AG04449 (cell line): ENCODE results near the gene BHLHA15.

Experiments used
- CTCF ChIA-PET: fragments of 350-600 bp; formaldehyde crosslinking; extraction: SDS; loops from one replicate; lab custom pipeline; 2021; ENCODE audit warnings: antibody characterized with exemption; lab: Yijun Ruan, JAX
- POLR2A ChIA-PET: fragments of 400-600, 350-600 bp; formaldehyde crosslinking; extraction: SDS; loops from one replicate; lab custom pipeline; 2020; ENCODE audit warnings: antibody characterized with exemption, inconsistent platforms; lab: Yijun Ruan, JAX
- DNase-seq: peaks from one replicate; pipeline ENCODE4 v3.0.0-alpha.2; 2010; ENCODE audit warnings: low read depth, low spot score
- H3K4me3 ChIP-seq: 2 replicates; pipeline ENCODE4 v1.5.1; 2011; ENCODE audit warnings: low read depth, mild to moderate bottlenecking, control low read depth, low read length
- CTCF ChIP-seq: IDR thresholded peaks from one replicate; pipeline ENCODE4 v1.5.1; 2011; ENCODE audit warnings: mild to moderate bottlenecking, moderate library complexity, low read length, control low read depth, inconsistent platforms; ENCODE audit not compliant: insufficient read depth; ENCODE audit errors: missing control alignments

The BHLHA15 gene

GRCh38 chr7:98257701-98258100 is 46.5 kb downstream of the BHLHA15 start:
- DNase-seq: no peak
- no peak for TF ChIP-seq CTCF
- ChIA-PET POLR2A (no interaction called here), CTCF (interaction anchor here (1.2 kb wide), 1 partner anchor 9 kb away, joined by 3 read pairs; no protein-coding TSS in a partner anchor)
- no peak overlapping the region for H3K4me3 ChIP-seq
